HepG2 (cell line): ENCODE measurements around the gene GABRA4.

Experiments used
- ATF7 ChIP-seq, 2 experiments: fragments of 450-650 bp in 1 of 2; sonication (generic) in 1 of 2; formaldehyde crosslinking in 1 of 2; IDR thresholded peaks; 2 replicates each; pipeline versions ENCODE4 v1.4.0 to v1.6.1; 2016 to 2020; ENCODE audit warnings: antibody characterized with exemption in 1 of 2, mild to moderate bottlenecking in 1 of 2, missing genetic modification reagents in 1 of 2
- MAZ ChIP-seq, 2 experiments: sonication (generic) in 1 of 2; formaldehyde crosslinking in 1 of 2; IDR thresholded peaks; 2 replicates each; pipeline versions ENCODE4 v1.5.0 to v1.6.1; 2012 to 2020; ENCODE audit warnings: low read depth in 2 of 2, mild to moderate bottlenecking in 2 of 2, borderline replicate concordance in 1 of 2, improper control_type of control experiment in 1 of 2, low read length in 1 of 2, missing genetic modification reagents in 1 of 2, moderate library complexity in 1 of 2
- NR2C2 ChIP-seq: sonication (generic); formaldehyde crosslinking; IDR thresholded peaks from 2 replicates; pipeline ENCODE4 v1.4.0; 2020; ENCODE audit warnings: missing genetic modification reagents, mild to moderate bottlenecking, moderate library complexity, borderline replicate concordance
- NR3C1 ChIP-seq: sonication (generic); formaldehyde crosslinking; IDR thresholded peaks from 2 replicates; pipeline ENCODE4 v1.4.0; 2020; ENCODE audit warnings: missing genetic modification reagents
- TAF1 ChIP-seq: sonication (generic); formaldehyde crosslinking; IDR thresholded peaks from 2 replicates; pipeline ENCODE4 v1.4.0; 2020; ENCODE audit warnings: missing genetic modification reagents
- ZBTB20 ChIP-seq: sonication (generic); formaldehyde crosslinking; IDR thresholded peaks from 2 replicates; pipeline ENCODE4 v1.8.1; 2023; ENCODE audit warnings: missing genetic modification reagents, low read depth, mild to moderate bottlenecking, borderline replicate concordance
- ZNF737 ChIP-seq: sonication (generic); formaldehyde crosslinking; IDR thresholded peaks from 2 replicates; pipeline ENCODE4 v1.5.0; 2020; ENCODE audit warnings: missing genetic modification reagents, mild to moderate bottlenecking, borderline replicate concordance

DNA sequence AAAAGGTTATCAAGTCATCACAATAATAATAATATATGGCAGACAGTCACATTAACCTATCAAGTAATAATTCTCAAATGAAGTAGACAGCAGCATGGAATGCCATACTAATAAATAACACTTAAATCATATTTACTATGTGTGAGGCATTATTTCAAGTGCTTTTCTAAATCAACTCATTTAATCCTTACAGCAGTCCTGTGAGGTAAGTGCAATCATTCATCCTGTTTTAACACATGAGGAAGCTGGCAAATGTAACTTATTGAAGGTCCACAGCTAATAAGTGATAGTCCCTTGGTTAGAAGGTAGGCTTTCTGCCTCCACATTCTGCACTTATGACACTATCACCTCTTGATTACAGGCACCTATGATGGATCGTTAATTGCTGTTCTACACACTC, 24.5 kb downstream of the GABRA4 start:
- TF ChIP-seq TAF1 (no peak), NR2C2 (no peak), ZBTB20 (CRISPR knock-in tag) (no peak), ATF7 (IDR thresholded peaks at IDR 0.05) (no peak), ATF7 (CRISPR knock-in tag; IDR thresholded peaks at IDR 0.05) (no peak), ZNF737 (no peak), MAZ (IDR thresholded peaks at IDR 0.05; ENCODE audit: borderline replicate concordance, low read depth, low read length) (no peak), MAZ (CRISPR knock-in tag; IDR thresholded peaks at IDR 0.05; ENCODE audit: low read depth) (no peak), NR3C1 (CRISPR knock-in tag) (no peak)
